GM12878 (cell line): ENCODE data around the gene RALGAPB. TPM values are rescaled to one million over a fixed set of nuclear protein-coding genes. Genes with fewer than 3 reads are reported as not detected.

Experiments used
- ATAC-seq: fragments of 200-7000 bp; cut with Tn5 transposase; 3 replicates; pipeline ENCODE4 v1.9.1; 2020; ENCODE audit warnings: mild to moderate bottlenecking, moderate library complexity
- BruUV-seq: library from RNA; stranded (reverse); fragments of 400-500 nt; replicated peaks from 2 replicates; lab custom pipeline; 2021; lab: Mats Ljungman, UMichigan
- CTCF ChIA-PET: fragments of 300-600 bp; sonication (Branson Sonifier 250); formaldehyde crosslinking; extraction: SDS; loops from one replicate; lab custom pipeline; 2021; ENCODE audit warnings: inconsistent platforms; lab: Yijun Ruan, JAX
- POLR2A ChIA-PET: fragments of 350-600 bp; formaldehyde crosslinking; extraction: SDS; loops from one replicate; lab custom pipeline; 2021; ENCODE audit warnings: inconsistent platforms; lab: Charles Lee
- RAD21 ChIA-PET: fragments of 300-600 bp; sonication (Branson Sonifier 250); formaldehyde crosslinking; loops from one replicate; lab custom pipeline; 2023; ENCODE audit warnings: antibody characterized with exemption; ENCODE audit not compliant: unreplicated experiment; lab: Charles Lee
- SMC1A ChIA-PET: fragments of 300-600 bp; sonication (Branson Sonifier 250); formaldehyde crosslinking; loops from one replicate; lab custom pipeline; 2023; ENCODE audit not compliant: unreplicated experiment, uncharacterized antibody; lab: Charles Lee
- DNase-seq: peaks from one replicate; pipeline ENCODE4 v3.0.0-alpha.2; 2011; ENCODE audit warnings: low read depth, low spot score
- FAIRE-seq: peaks from 3 replicates; lab custom pipeline; 2011; peaks lifted over from hg19 to GRCh38; lab: Jason Lieb, UNC
- H2AFZ ChIP-seq: 2 replicates; pipeline ENCODE4 v1.6.0; 2011; ENCODE audit warnings: low read depth, low read length, control low read depth; ENCODE audit not compliant: control insufficient read depth
- H3K27ac ChIP-seq: 2 replicates; pipeline ENCODE4 v1.5.1; 2011; ENCODE audit warnings: control low read depth; ENCODE audit not compliant: control insufficient read depth, insufficient read depth
- H3K27me3 ChIP-seq, 2 experiments: replicated peaks in 1 of 2; 2 replicates each; pipeline versions ENCODE4 v1.6.0 to v1.6.1; 2011; ENCODE audit warnings: low read length in 1 of 2; ENCODE audit not compliant: control insufficient read depth in 2 of 2, insufficient read depth in 2 of 2
- H3K36me3 ChIP-seq, 2 experiments: 2 replicates each; pipeline ENCODE4 v1.5.1; 2011; ENCODE audit warnings: low read length in 1 of 2; ENCODE audit not compliant: control insufficient read depth in 2 of 2, insufficient read depth in 2 of 2
- H3K4me1 ChIP-seq: 2 replicates; pipeline ENCODE4 v1.6.1; 2011; ENCODE audit warnings: mild to moderate bottlenecking, low read length, moderate library complexity, mixed read lengths; ENCODE audit not compliant: control insufficient read depth, insufficient read depth
- H3K4me2 ChIP-seq: 2 replicates; pipeline ENCODE4 v1.6.0; 2011; ENCODE audit warnings: control low read depth; ENCODE audit not compliant: control insufficient read depth, insufficient read depth
- H3K4me3 ChIP-seq: fragments of 200-600 bp; sonication (generic); 2 replicates; pipeline ENCODE4 v1.5.1; 2016
- H3K79me2 ChIP-seq: 2 replicates; pipeline ENCODE4 v1.6.0; 2011; ENCODE audit warnings: low read length; ENCODE audit not compliant: control insufficient read depth, insufficient read depth
- H3K9ac ChIP-seq: 2 replicates; pipeline ENCODE4 v1.8.0; 2011; ENCODE audit warnings: low read length, control low read depth, mixed read lengths; ENCODE audit not compliant: control insufficient read depth, insufficient read depth
- H3K9me3 ChIP-seq: replicated peaks from 3 replicates; pipeline ENCODE4 v1.5.1; 2011; ENCODE audit warnings: mild to moderate bottlenecking, low read length; ENCODE audit not compliant: control insufficient read depth, insufficient read depth
- H4K20me1 ChIP-seq: 2 replicates; pipeline ENCODE4 v1.6.0; 2011; ENCODE audit not compliant: control insufficient read depth, insufficient read depth
- DPF2 ChIP-seq: fragments of 450-650 bp; IDR thresholded peaks from 2 replicates; pipeline ENCODE4 v1.6.1; 2017; ENCODE audit warnings: mild to moderate bottlenecking
- FOXK2 ChIP-seq: fragments of 450-650 bp; IDR thresholded peaks from 2 replicates; pipeline ENCODE4 v1.6.1; 2017; ENCODE audit warnings: mild to moderate bottlenecking, moderate library complexity
- FOXM1 ChIP-seq: IDR thresholded peaks from 2 replicates; pipeline ENCODE4 v1.6.1; 2012; ENCODE audit warnings: low read depth, mild to moderate bottlenecking, inconsistent platforms, low read length, moderate library complexity
- KLF5 ChIP-seq: fragments of 450-650 bp; IDR thresholded peaks from 2 replicates; pipeline ENCODE4 v1.6.1; 2014; ENCODE audit warnings: mild to moderate bottlenecking; ENCODE audit not compliant: partially characterized antibody
- MYC ChIP-seq: IDR thresholded peaks from 2 replicates; pipeline ENCODE4 v1.6.1; 2011; ENCODE audit warnings: mild to moderate bottlenecking, low read length, moderate library complexity, inconsistent platforms; ENCODE audit not compliant: insufficient read depth, insufficient replicate concordance, insufficient read length, severe bottlenecking
- NR2C2 ChIP-seq: IDR thresholded peaks from 2 replicates; pipeline ENCODE4 v1.6.1; 2011; ENCODE audit warnings: borderline replicate concordance, low read depth; ENCODE audit not compliant: control insufficient read depth, insufficient read length
- POLR2A ChIP-seq: IDR thresholded peaks from 2 replicates; pipeline ENCODE4 v1.6.1; 2011; ENCODE audit warnings: low read depth, mild to moderate bottlenecking, low read length
- POLR2AphosphoS2 ChIP-seq: IDR thresholded peaks from 2 replicates; pipeline ENCODE4 v1.6.1; 2011; ENCODE audit warnings: low read depth, mild to moderate bottlenecking, low read length, improper control_type of control experiment, moderate library complexity
- POLR2AphosphoS5 ChIP-seq: IDR thresholded peaks from 2 replicates; pipeline ENCODE4 v1.6.1; 2011; ENCODE audit warnings: mild to moderate bottlenecking, low read length, inconsistent platforms
- POU2F2 ChIP-seq: IDR thresholded peaks from 3 replicates; pipeline ENCODE4 v1.6.1; 2011; ENCODE audit warnings: low read depth, mild to moderate bottlenecking, low read length, borderline replicate concordance
- SMARCA5 ChIP-seq: fragments of 450-650 bp; IDR thresholded peaks from 2 replicates; pipeline ENCODE4 v1.6.1; 2017; ENCODE audit warnings: mild to moderate bottlenecking
- SPI1 ChIP-seq: IDR thresholded peaks from 2 replicates; pipeline ENCODE4 v1.6.1; 2011; ENCODE audit warnings: low read depth, mild to moderate bottlenecking, low read length, moderate library complexity, borderline replicate concordance; ENCODE audit not compliant: insufficient read depth
- ZNF207 ChIP-seq: fragments of 450-650 bp; IDR thresholded peaks from 2 replicates; pipeline ENCODE4 v1.6.1; 2014; ENCODE audit warnings: antibody characterized with exemption, mild to moderate bottlenecking, borderline replicate concordance
- WGBS: methylation state at CpG from one replicate; pipeline ENCODE4 v1.1.6; 2016; ENCODE audit warnings: low lambda C conversion rate; ENCODE audit not compliant: insufficient replicate concordance, insufficient coverage; ENCODE audit errors: missing lambda C conversion rate; 5-methylcytosine and 5-hydroxymethylcytosine counted together
- in situ Hi-C: fragments of 300-500 bp; cut with MboI; formaldehyde crosslinking; loops from 9 replicates; pipeline ENCODE4 v1.14.3; 2018; ENCODE audit warnings: mixed read lengths
- intact Hi-C: fragments of 100-400 bp; cut with micrococcal nuclease; formaldehyde crosslinking; loops from one replicate; pipeline ENCODE4 v1.14.2; 2022; ENCODE audit not compliant: unreplicated experiment
- polyA plus RNA-seq, 11 experiments: library from polyadenylated mRNA; depleted of rRNA in 4 of 11; unstranded in 6 of 11; stranded (reverse) in 5 of 11; fragments of >200 nt; fragmentation: Nextera tagmentation in 4 of 11; fragmentation: Illumina TruSeq in 1 of 11; extraction: Ambion mirVana in 4 of 11; extraction: Trizol in 1 of 11; gene quantifications; 1 replicate in 1 of 11; 2 replicates in 10 of 11; pipeline versions ENCODE4 v1.2.1 to v1.2.3, GENCODE V29; 2011 to 2016; ENCODE audit warnings: inconsistent platforms in 2 of 11, missing spikeins in 2 of 11, low read depth in 1 of 11
- total RNA-seq, 4 experiments: library from RNA; depleted of rRNA in 3 of 4; stranded (reverse); fragments of >200 nt in 3 of 4; fragmentation: Illumina TruSeq in 1 of 4; extraction: Trizol in 1 of 4; gene quantifications; 2 replicates each; pipeline versions ENCODE4 v1.2.1 to v1.2.3, GENCODE V29; 2013 to 2021
- TF ChIP-seq, protein P1 (sequence below): fragments of 450-650 bp; IDR thresholded peaks from 2 replicates; pipeline ENCODE4 v1.6.1; 2017; ENCODE audit warnings: low read depth, mild to moderate bottlenecking, moderate library complexity
- TF ChIP-seq, protein P2 (sequence below): fragments of 450-650 bp; IDR thresholded peaks from 2 replicates; pipeline ENCODE4 v1.6.1; 2017; ENCODE audit warnings: antibody characterized with exemption, mild to moderate bottlenecking, moderate library complexity
- TF ChIP-seq, protein P3 (sequence below): fragments of 450-650 bp; formaldehyde crosslinking; IDR thresholded peaks from 2 replicates; pipeline ENCODE4 v1.4.0; 2022; ENCODE audit warnings: mild to moderate bottlenecking, moderate library complexity
- TF ChIP-seq, protein P4 (sequence below): IDR thresholded peaks from 2 replicates; pipeline ENCODE4 v1.6.1; 2012; ENCODE audit warnings: low read depth, low read length, improper control_type of control experiment

Gene RALGAPB
- total and polyA plus RNA-seq, 10 of the 15 experiments (the other 5 are each of a cell fraction or from before 2014, with no cell fraction given), result 3.7 to 23.2 (median 15.5) TPM

DNA sequence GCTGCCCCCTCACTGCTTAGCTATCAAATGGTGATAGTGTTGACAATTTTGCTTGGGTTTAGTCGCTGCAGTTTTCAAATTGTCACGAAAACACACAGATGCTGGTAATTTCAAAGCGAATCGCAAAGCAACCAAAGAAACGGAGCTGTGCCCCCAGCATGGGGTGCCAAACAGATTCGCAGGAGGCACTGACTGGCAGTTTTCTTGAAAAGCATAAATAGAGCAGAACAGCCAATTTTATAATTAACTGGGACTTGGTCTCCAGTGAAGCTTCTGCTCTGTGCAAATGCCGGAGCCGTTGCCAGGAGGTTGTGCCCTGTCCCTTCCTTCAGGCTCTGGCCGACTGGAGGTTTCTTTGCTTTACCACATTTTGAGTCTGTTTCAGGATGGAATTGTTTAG is 147.8 kb downstream of the RALGAPB start:
- ATAC-seq (no peak), DNase-seq (no peak), FAIRE-seq (no peak)
- Histone ChIP-seq H4K20me1 (no peaks in the 10 kb centered on the region), H3K4me3 (no peak overlapping the region), H3K79me2 (no peaks in the 10 kb centered on the region), H3K27me3 (no peaks in the 10 kb centered on the region), H3K27ac (no peak overlapping the region), H3K4me2 (no peak overlapping the region), H3K36me3 (no peaks in the 10 kb centered on the region), H3K9me3 (no peaks in the 10 kb centered on the region), H3K9ac (no peak overlapping the region), H2AFZ (no peak overlapping the region), H3K4me1 (no peaks in the 10 kb centered on the region)
- 39% methylated on average over 9 of the region's 9 CpGs for WGBS
- BruUV-seq, result no TSS peak
- ChIA-PET CTCF (interaction anchor here (0.6 kb wide), 1 partner anchor 1135 kb away, joined by 4 read pairs; no protein-coding TSS in a partner anchor), POLR2A (no interaction called here), RAD21 (no interaction called here), SMC1A (no interaction called here)
- intact Hi-C loops (no loop called here), in situ Hi-C loops (no loop called here)
- TF ChIP-seq POU2F2, result no peak
- TF ChIP-seq, protein P1, sequence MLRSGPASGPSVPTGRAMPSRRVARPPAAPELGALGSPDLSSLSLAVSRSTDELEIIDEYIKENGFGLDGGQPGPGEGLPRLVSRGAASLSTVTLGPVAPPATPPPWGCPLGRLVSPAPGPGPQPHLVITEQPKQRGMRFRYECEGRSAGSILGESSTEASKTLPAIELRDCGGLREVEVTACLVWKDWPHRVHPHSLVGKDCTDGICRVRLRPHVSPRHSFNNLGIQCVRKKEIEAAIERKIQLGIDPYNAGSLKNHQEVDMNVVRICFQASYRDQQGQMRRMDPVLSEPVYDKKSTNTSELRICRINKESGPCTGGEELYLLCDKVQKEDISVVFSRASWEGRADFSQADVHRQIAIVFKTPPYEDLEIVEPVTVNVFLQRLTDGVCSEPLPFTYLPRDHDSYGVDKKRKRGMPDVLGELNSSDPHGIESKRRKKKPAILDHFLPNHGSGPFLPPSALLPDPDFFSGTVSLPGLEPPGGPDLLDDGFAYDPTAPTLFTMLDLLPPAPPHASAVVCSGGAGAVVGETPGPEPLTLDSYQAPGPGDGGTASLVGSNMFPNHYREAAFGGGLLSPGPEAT, result no peak
- no peak for TF ChIP-seq FOXM1
- no peak for TF ChIP-seq FOXK2
- no peak for TF ChIP-seq MYC
- no peak for TF ChIP-seq SPI1
- TF ChIP-seq POLR2AphosphoS5, result no peak
- no peak for TF ChIP-seq POLR2A
- TF ChIP-seq, protein P2, sequence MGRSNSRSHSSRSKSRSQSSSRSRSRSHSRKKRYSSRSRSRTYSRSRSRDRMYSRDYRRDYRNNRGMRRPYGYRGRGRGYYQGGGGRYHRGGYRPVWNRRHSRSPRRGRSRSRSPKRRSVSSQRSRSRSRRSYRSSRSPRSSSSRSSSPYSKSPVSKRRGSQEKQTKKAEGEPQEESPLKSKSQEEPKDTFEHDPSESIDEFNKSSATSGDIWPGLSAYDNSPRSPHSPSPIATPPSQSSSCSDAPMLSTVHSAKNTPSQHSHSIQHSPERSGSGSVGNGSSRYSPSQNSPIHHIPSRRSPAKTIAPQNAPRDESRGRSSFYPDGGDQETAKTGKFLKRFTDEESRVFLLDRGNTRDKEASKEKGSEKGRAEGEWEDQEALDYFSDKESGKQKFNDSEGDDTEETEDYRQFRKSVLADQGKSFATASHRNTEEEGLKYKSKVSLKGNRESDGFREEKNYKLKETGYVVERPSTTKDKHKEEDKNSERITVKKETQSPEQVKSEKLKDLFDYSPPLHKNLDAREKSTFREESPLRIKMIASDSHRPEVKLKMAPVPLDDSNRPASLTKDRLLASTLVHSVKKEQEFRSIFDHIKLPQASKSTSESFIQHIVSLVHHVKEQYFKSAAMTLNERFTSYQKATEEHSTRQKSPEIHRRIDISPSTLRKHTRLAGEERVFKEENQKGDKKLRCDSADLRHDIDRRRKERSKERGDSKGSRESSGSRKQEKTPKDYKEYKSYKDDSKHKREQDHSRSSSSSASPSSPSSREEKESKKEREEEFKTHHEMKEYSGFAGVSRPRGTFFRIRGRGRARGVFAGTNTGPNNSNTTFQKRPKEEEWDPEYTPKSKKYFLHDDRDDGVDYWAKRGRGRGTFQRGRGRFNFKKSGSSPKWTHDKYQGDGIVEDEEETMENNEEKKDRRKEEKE, result no peak
- TF ChIP-seq NR2C2, result no peak
- no peak for TF ChIP-seq POLR2AphosphoS2
- TF ChIP-seq, protein P3, sequence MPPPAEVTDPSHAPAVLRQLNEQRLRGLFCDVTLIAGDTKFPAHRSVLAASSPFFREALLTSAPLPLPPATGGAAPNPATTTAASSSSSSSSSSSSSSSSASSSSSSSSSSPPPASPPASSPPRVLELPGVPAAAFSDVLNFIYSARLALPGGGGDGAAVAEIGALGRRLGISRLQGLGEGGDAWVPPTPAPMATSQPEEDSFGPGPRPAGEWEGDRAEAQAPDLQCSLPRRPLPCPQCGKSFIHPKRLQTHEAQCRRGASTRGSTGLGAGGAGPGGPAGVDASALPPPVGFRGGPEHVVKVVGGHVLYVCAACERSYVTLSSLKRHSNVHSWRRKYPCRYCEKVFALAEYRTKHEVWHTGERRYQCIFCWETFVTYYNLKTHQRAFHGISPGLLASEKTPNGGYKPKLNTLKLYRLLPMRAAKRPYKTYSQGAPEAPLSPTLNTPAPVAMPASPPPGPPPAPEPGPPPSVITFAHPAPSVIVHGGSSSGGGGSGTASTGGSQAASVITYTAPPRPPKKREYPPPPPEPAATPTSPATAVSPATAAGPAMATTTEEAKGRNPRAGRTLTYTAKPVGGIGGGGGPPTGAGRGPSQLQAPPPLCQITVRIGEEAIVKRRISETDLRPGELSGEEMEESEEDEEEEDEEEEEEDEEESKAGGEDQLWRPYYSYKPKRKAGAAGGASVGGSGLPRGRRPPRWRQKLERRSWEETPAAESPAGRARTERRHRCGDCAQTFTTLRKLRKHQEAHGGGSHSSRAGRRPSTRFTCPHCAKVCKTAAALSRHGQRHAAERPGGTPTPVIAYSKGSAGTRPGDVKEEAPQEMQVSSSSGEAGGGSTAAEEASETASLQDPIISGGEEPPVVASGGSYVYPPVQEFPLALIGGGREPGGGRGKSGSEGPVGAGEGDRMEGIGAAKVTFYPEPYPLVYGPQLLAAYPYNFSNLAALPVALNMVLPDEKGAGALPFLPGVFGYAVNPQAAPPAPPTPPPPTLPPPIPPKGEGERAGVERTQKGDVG (CRISPR knock-in tag), result no peak
- no peak for TF ChIP-seq SMARCA5
- no peak for TF ChIP-seq DPF2
- no peak for TF ChIP-seq KLF5
- TF ChIP-seq, protein P4, sequence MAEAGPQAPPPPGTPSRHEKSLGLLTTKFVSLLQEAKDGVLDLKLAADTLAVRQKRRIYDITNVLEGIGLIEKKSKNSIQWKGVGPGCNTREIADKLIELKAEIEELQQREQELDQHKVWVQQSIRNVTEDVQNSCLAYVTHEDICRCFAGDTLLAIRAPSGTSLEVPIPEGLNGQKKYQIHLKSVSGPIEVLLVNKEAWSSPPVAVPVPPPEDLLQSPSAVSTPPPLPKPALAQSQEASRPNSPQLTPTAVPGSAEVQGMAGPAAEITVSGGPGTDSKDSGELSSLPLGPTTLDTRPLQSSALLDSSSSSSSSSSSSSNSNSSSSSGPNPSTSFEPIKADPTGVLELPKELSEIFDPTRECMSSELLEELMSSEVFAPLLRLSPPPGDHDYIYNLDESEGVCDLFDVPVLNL, result no peak
- no peak for TF ChIP-seq ZNF207
